ENCODE data around the gene SLC4A3. TPM values are rescaled to one million over a fixed set of nuclear protein-coding genes. Genes with fewer than 3 reads are reported as not detected.

SLC4A3 gene
- total RNA-seq, 2 donors from 2014 or later = 13.4 to 20.2 TPM

- H3K9ac ChIP-seq (ENCODE audit: extremely low read depth, low read length, poor library complexity, severe bottlenecking) = peak overlapping the region; percentile 75
- peaks cover 4% of the 10 kb centered on the region for H3K4me1 ChIP-seq (ENCODE audit: control insufficient read depth, insufficient read depth, low read length)
- no peak overlapping the region for H3K27ac ChIP-seq (ENCODE audit: low read depth, low read length)
- no peak for DNase-seq
- H3K27me3 ChIP-seq (ENCODE audit: control insufficient read depth, insufficient read depth, low read length, poor library complexity, severe bottlenecking) = no peaks in the 10 kb centered on the region
- no peaks in the 10 kb centered on the region for H3K36me3 ChIP-seq (ENCODE audit: control insufficient read depth, insufficient read depth, low read length)
- peaks cover 11% of the 10 kb centered on the region for H3K4me1 Mint-ChIP-seq
- no peak for TF ChIP-seq CTCF (conservative IDR thresholded peaks at IDR 0.05)
- H3K27ac Mint-ChIP-seq = peak overlapping the region; percentile 99
- no peaks in the 10 kb centered on the region for H3K9me3 Mint-ChIP-seq
- 38 to 48% methylated on average over 7 to 9 of the region's 9 CpGs for WGBS, 2 experiments (ENCODE audit: insufficient coverage in 1 of 2, insufficient read length in 1 of 2)
- H3K9me3 ChIP-seq (ENCODE audit: control insufficient read depth, low read length) = no peaks in the 10 kb centered on the region
- H3K27me3 Mint-ChIP-seq (ENCODE audit: insufficient read depth) = no peaks in the 10 kb centered on the region
- peaks cover 10% of the 10 kb centered on the region for H3K36me3 Mint-ChIP-seq (ENCODE audit: low read depth)
- peak overlapping the region; percentile 90 for H3K4me3 ChIP-seq (ENCODE audit: low read length)
- H3K4me3 Mint-ChIP-seq = peak overlapping the region; percentile 91
Measured at GRCh38 chr2:219598308-219599078, 28.9 kb upstream of the SLC4A3 start.

GRCh38 chr2:219603771-219604170 lies 23.7 kb upstream of the SLC4A3 start:
- Mint-ChIP-seq H3K27me3 (ENCODE audit: insufficient read depth) (no peaks in the 10 kb centered on the region), H3K4me3 (no peak overlapping the region), H3K36me3 (ENCODE audit: low read depth) (peaks cover 35% of the 10 kb centered on the region), H3K27ac (no peak overlapping the region), H3K4me1 (no peaks in the 10 kb centered on the region), H3K9me3 (no peaks in the 10 kb centered on the region)
- H3K9me3 ChIP-seq (ENCODE audit: control insufficient read depth, low read length) = no peaks in the 10 kb centered on the region
- no peaks in the 10 kb centered on the region for H3K4me1 ChIP-seq (ENCODE audit: control insufficient read depth, insufficient read depth, low read length)
- no peak overlapping the region for H3K27ac ChIP-seq (ENCODE audit: low read depth, low read length)
- peaks cover 6% of the 10 kb centered on the region for H3K36me3 ChIP-seq (ENCODE audit: control insufficient read depth, insufficient read depth, low read length)
- no peaks in the 10 kb centered on the region for H3K27me3 ChIP-seq (ENCODE audit: control insufficient read depth, insufficient read depth, low read length, poor library complexity, severe bottlenecking)
- no peak for DNase-seq
- H3K9ac ChIP-seq (ENCODE audit: extremely low read depth, low read length, poor library complexity, severe bottlenecking) = no peak overlapping the region
- H3K4me3 ChIP-seq (ENCODE audit: low read length) = no peak overlapping the region
- WGBS, 2 experiments (ENCODE audit: insufficient coverage in 1 of 2, insufficient read length in 1 of 2) = 91 to 98% methylated on average over 5 of the region's 5 CpGs
- TF ChIP-seq CTCF (conservative IDR thresholded peaks at IDR 0.05) = no peak

GRCh38 chr2:219605607-219605954 lies 21.8 kb upstream of the SLC4A3 start:
- Histone ChIP-seq H3K9me3 (ENCODE audit: control insufficient read depth, low read length) (no peaks in the 10 kb centered on the region), H3K4me3 (ENCODE audit: low read length) (no peak overlapping the region), H3K36me3 (ENCODE audit: control insufficient read depth, insufficient read depth, low read length) (peaks cover 6% of the 10 kb centered on the region), H3K27me3 (ENCODE audit: control insufficient read depth, insufficient read depth, low read length, poor library complexity, severe bottlenecking) (no peaks in the 10 kb centered on the region), H3K27ac (ENCODE audit: low read depth, low read length) (no peak overlapping the region), H3K9ac (ENCODE audit: extremely low read depth, low read length, poor library complexity, severe bottlenecking) (no peak overlapping the region), H3K4me1 (ENCODE audit: control insufficient read depth, insufficient read depth, low read length) (no peaks in the 10 kb centered on the region)
- WGBS, 2 experiments (ENCODE audit: insufficient coverage in 1 of 2, insufficient read length in 1 of 2) = 89 to 94% methylated on average over 3 to 6 of the region's 6 CpGs
- no peak for TF ChIP-seq CTCF (conservative IDR thresholded peaks at IDR 0.05)
- no peak for DNase-seq
- Mint-ChIP-seq H3K4me3 (no peak overlapping the region), H3K27me3 (ENCODE audit: insufficient read depth) (no peaks in the 10 kb centered on the region), H3K36me3 (ENCODE audit: low read depth) (peaks cover 35% of the 10 kb centered on the region), H3K9me3 (no peaks in the 10 kb centered on the region), H3K4me1 (no peaks in the 10 kb centered on the region), H3K27ac (no peak overlapping the region)

Measured in endodermal cell (in vitro differentiated cells).